Stimulated activated CD4-positive, alpha-beta T cell treated with anti-CD3 and anti-CD28 coated beads, Interleukin-12 subunit alpha, Interleukin-12 subunit beta, amount 100 ng/mL, for 48 hours (primary cell): ENCODE results near the gene TFAP2A.

Source experiments
- DNase-seq, 3 donors: peaks; one replicate each; pipeline ENCODE4 v3.0.0-alpha.2; 2020; ENCODE audit warnings: low read depth in 2 of 3, low spot score in 1 of 3

Gene TFAP2A

DNA sequence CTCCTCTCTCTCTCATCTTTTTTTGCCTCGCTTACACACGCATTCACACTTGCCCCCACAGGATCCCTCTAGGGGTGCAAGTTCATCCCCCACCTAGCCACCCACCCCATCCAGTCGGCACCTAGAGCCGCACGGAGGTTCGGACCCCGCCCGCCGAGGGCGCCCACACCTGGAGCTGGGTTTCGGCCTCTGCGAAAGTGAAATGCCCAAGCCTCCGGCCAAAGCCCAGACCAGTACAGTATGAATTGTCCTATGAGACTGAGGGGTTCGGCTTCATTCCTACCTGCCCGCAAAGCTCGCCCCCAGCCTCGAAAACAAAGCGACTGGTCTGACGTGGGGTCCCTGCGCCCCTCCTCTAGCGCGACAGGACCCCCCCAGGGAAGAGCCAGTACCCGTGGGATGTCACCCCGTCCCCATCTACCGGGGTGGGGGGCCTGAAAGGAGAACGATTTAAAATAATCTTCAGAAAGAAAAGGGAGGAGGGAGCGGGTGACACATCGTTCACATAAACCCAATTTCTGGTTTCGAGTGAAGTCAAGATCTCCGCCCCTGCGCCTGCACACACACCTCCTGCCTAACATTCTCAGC is 1.5 kb downstream of the TFAP2A start:
- no peak for DNase-seq

DNA sequence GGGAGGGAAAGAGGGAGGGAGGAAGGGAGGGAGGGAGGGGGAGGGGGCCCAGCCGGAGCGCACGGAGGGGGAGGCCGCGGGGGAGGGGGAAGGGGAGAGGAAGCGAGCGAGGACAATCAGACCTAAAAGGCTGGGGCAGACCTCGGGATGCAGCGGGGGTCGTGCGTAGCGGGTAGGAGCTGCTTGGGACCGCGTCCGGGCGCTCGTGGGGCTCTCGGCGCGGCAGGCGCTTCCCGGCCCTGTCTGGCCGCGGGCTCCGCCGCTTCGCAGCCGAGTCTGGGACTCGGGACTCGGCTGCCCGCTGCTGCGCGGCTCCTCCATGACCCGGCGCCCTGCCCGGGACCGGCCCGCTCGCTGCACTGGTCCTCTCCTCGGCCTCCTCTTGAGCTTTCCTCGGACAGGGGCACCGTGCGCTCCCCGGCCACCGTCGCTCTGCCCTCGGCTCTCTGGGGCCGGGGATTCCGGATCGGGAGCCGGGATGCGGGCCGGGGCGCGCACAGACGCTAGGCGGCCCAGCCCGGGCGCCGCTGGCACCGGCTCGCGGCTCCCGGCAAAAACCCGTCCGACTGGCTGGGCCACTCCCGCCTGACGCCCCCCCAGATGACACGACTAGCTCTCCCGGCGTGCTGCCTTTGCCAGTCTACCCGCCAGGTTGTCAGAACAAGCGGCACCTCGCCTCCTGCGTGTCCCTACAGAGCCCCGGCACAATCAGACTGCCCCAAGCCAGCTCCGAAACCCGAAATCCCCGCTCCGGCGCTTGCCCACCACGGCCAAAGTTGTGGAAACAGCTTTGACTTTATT is 2.2 kb downstream of the TFAP2A start:
- DNase-seq: no peak

DNA sequence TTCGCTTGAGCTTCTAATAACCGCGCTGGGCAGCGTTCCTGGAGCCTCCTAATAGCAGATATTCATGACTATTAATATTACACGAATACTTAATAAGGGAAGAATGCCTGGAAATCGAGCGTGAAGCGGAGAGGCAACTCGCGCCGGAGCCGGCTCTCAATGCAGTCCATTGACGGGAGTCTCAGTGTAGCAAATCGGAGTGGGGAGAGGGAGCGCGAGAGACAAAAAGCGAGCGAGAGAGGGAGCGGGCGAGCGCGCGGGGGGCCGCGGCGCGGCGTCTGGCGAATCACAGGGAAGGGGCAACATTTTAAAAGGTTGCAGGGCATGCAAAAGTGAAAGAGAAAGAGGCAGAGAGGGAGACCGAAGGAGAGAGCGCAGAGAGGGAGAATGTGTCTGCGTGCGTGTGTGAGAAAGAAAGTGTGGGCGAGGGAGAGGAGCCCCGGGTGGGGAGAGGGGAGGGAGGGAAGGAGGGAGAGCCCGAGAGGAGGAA is 2.9 kb downstream of the TFAP2A start:
- no peak for DNase-seq

DNA sequence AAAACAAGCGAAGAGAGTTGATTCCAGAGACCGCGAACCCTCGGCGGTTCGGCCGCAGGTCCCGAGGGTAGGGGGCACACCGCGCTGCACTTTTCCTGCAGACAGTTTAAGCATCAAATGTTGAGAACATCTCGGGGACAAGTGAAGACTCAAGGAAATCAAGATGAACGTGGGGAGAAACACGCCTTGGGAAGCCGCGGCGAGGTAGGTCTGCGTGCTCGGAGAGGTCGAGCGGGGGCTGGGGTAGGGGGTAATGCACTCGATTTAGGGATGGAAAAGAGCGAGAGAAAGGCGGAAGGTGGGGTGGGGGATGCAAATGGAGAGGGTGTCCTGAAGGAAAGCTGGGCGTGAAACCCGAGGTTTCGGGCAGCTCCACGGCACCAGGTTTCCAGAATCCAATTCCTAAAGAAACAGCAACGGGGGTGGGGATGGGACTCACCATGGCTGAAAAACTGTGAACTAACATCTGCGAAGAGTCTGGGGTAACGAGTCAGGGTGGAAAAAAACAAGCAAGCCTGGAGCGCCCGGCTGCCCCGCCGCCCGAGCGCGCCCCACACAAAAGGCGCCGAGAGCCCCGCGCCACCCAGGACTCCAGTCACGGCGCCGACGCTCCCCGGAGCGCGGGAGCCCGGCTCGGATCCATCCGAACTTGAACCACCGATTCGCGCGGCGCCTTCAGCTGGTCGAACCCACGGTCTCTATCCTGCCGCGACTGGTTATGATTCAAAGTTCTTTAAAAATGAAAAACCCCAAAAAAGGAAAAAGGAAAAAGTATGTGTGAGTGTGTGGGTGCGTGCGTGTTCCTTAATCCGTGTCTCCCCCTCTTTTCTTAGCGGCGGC is 3.5 kb downstream of the TFAP2A start:
- DNase-seq: no peak

GRCh38 chr6:10410207-10411050 is 4.4 kb downstream of the TFAP2A start:
- no peak for DNase-seq

DNA sequence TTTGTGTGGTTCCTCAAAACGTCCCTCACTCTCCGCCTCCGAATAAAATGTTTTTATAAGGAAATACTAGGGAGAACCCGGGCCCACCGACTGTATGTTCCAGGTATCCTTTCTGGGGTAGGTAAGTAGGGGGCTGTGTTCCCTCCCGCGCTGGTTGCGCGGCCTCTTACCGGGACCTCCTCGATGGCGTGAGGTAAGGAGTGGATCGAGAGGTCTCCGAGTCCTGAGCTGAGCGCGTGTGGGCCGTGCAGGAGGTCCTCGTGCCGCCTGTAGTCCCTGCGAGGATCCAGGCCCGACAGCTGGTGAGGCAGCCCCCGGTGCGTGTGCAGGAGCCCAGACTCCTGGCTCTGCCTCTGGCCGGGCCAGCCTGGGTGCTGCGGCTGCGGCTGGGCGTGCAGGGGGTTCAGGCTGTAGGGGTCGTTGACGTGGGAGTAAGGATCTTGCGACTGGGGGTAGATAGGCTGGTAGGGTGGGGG is 5.1 kb downstream of the TFAP2A start:
- no peak for DNase-seq

- DNase-seq: no peak
Observed at GRCh38 chr6:10409233-10409721, 5.6 kb downstream of the TFAP2A start.

DNA sequence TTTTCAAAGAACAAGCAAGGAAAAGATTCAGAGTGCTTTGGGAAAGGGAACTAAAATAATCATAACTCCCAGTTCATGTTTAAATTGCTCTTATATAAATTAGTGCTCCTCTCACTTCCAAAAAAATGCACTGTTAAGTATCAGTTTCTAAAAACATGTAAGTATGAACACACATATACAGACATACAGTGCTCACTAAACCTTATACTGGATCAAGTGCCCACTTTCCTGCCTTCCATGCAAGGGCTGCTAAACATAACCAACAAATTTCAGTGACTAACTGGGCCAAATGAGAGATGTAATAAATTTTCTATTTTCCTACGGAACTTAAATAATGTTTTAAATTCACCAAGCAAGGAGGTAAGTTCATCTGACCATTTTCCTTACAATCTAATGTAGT is 6.4 kb downstream of the TFAP2A start:
- DNase-seq: no peak

- DNase-seq: no peak
Observed at GRCh38 chr6:10407674-10408054, 7.2 kb downstream of the TFAP2A start.

- DNase-seq: no peak
Observed at GRCh38 chr6:10407018-10407673, 7.7 kb downstream of the TFAP2A start.

GRCh38 chr6:10406556-10406955 is 8.3 kb downstream of the TFAP2A start:
- no peak for DNase-seq

GRCh38 chr6:10405513-10405900 is 9.4 kb downstream of the TFAP2A start:
- no peak for DNase-seq

DNA sequence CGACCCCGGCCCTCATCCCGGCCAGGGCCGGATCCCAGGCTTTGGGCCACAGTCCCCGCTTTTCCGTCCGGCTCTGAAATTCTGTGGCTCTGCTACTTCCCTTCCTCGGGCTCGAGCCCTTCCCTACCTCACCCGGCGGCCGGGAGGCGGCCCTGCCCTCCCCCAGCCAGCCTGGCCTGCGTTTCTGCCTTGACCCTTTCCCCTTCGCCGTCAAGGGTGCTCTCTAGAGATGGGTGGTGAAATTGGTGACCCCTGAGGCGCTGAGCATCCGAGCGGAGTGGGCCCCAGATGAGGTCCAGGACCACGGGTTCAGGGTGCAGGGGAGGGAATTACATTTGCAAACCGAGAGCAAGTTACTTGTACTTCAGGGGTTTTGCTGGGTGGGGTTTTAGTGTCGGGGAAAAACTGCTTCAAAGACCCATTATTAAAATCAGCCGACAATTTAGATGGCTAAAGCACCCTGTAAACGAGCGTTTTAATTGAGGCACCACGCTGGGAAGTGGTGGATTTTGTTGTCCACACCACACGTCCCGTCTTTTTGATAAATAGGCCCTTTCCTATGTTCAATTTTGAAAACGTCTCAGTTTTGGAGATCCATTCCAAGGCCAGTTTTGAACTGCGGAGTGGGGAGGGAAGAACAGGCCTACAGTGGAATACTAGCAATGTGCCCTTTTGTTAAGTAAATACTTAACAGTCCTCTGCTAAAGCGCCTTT is 9.9 kb downstream of the TFAP2A start:
- no peak for DNase-seq

DNA sequence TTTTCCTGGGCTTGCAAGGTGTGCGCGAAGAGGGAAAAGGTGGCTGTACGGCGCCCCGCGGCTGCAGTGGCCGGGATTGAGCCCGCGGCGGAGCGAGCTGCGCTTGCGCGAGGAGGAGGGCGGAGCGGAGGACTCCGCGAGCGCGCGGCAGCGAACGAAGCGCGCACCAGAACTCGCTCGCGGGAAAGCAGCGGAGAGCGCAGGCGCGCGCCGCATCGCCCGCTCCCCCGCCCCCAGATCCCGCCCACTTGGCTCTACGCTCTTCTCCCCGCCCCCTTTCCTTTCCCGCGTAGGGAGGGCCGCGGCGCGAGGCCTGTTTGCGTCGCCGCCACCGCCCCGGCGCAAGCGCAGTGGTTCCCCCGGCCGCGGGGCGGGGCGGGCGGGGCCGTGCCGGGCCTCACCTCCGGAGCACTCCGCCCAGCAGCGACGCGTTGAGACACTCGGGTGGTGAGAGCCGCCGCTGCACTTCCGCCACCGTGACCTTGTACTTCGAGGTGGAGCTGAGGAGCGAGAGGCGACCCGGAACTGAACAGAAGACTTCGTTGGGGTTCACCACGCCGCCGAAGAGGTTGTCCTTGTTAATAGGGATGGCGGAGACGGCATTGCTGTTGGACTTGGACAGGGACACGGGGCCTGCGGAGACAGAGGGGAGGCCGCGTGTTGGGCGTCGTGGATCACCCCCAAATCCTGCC is 10.6 kb downstream of the TFAP2A start:
- peak; percentile 75 to 84 (median 79) for DNase-seq

- DNase-seq: no peak
Observed at GRCh38 chr6:10403385-10404106, 11.3 kb downstream of the TFAP2A start.

DNA sequence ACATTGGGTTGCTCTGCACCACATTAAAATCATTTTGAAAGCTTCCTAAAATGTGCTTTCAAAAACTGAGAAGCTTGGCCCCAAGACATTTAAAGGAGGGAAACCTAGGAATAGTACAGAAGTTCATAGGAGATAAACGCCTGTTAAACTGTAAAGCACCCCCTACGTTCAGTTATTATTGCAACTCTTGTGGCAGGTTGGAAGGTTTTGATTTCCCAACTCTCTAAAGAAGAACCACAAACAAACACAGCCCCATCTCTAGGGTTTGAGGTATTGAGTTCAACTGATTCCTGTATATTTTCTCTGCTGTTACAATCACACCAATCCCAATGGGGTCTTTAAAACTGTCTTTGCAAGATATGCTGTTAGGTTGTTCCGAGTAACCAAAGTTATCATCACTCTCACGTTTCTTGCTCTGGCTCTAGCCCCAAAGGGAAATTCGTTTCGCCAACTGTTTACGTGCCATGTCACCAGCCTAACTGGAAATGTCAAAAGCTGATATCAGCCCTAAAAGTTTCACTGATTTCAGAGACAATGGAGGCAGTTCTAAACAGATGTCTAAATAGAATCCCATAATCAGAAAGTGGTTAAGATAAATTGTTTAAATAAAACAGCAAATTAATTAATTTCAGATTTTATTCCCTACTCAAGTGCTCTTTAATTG is 12.1 kb downstream of the TFAP2A start:
- DNase-seq: no peak

DNA sequence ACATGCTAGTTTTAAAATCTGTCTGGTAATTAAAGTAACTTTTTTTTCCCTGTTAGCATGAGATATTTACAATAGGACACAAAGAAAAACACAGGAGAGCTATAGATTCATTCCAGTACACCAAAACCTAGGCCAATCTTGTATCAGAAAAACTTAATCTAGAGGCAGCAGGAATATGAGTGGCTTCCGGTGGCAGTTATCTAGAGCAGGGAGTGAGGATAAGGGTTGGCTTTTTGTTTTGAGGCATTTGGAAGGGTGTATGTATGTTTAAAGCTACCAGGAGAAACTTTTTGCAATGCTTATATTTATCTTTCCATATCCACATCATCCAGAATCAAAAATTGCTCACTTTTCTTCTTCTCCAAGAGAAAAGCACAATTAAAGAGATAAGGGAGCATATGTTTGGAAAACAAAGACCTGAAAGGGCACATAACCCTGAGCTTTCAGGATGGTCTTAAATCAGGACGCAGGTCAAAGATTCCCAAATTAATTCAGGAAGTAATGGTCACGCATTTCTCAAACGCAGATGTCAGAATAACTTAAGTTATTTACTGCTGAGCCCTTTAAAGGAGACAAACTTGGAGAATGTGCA is 13.1 kb downstream of the TFAP2A start:
- no peak for DNase-seq
